ENCODE data around the gene KIF6.

Gene KIF6

GRCh38 chr6:39527792-39528564 is 197.2 kb downstream of the KIF6 start:
- TF ChIP-seq, protein P1, sequence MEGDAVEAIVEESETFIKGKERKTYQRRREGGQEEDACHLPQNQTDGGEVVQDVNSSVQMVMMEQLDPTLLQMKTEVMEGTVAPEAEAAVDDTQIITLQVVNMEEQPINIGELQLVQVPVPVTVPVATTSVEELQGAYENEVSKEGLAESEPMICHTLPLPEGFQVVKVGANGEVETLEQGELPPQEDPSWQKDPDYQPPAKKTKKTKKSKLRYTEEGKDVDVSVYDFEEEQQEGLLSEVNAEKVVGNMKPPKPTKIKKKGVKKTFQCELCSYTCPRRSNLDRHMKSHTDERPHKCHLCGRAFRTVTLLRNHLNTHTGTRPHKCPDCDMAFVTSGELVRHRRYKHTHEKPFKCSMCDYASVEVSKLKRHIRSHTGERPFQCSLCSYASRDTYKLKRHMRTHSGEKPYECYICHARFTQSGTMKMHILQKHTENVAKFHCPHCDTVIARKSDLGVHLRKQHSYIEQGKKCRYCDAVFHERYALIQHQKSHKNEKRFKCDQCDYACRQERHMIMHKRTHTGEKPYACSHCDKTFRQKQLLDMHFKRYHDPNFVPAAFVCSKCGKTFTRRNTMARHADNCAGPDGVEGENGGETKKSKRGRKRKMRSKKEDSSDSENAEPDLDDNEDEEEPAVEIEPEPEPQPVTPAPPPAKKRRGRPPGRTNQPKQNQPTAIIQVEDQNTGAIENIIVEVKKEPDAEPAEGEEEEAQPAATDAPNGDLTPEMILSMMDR (IDR thresholded peaks at IDR 0.05; ENCODE audit: insufficient read depth, low read depth, low read length, missing control alignments): no peak
- H3K4me3 ChIP-seq (ENCODE audit: low read depth, low read length): no peak overlapping the region
- no peak for DNase-seq (ENCODE audit: low read depth)

GRCh38 chr6:39524007-39524406 is 201.2 kb downstream of the KIF6 start:
- no peak for DNase-seq (ENCODE audit: low read depth)
- H3K4me3 ChIP-seq (ENCODE audit: low read depth, low read length): no peak overlapping the region
- TF ChIP-seq, protein P1 (IDR thresholded peaks at IDR 0.05; ENCODE audit: insufficient read depth, low read depth, low read length, missing control alignments): no peak

- H3K4me3 ChIP-seq (ENCODE audit: low read depth, low read length): no peak overlapping the region
- TF ChIP-seq, protein P1 (IDR thresholded peaks at IDR 0.05; ENCODE audit: insufficient read depth, low read depth, low read length, missing control alignments): no peak
- no peak for DNase-seq (ENCODE audit: low read depth)
These were observed 203.2 kb downstream of the KIF6 start for GRCh38 chr6:39521958-39522357.

- DNase-seq (ENCODE audit: low read depth): no peak
- H3K4me3 ChIP-seq (ENCODE audit: low read depth, low read length): no peak overlapping the region
- TF ChIP-seq, protein P1 (IDR thresholded peaks at IDR 0.05; ENCODE audit: insufficient read depth, low read depth, low read length, missing control alignments): no peak
These were observed 204.3 kb downstream of the KIF6 start for GRCh38 chr6:39520916-39521315.

DNA sequence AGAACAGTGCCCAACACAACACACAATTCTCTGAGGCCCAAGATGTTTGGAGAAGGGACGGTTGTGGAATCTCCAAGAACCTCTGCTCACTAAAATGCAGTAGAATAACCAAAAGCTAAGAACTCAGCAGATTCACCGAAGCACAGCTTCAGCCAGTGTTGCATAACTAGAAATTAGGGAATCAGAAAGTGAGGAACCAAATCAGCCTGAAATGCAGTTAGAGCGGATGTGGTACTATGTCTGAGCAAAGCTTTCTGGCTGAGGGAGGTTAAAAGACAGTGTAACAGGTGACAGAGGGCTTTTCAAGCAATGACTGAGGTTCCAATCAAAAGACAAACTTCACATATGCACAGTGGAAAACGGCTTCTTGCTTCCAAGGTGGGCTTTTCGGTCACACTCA is 204.8 kb downstream of the KIF6 start:
- TF ChIP-seq, protein P1 (IDR thresholded peaks at IDR 0.05; ENCODE audit: insufficient read depth, low read depth, low read length, missing control alignments): no peak
- H3K4me3 ChIP-seq (ENCODE audit: low read depth, low read length): no peak overlapping the region
- no peak for DNase-seq (ENCODE audit: low read depth)

- no peak overlapping the region for H3K4me3 ChIP-seq (ENCODE audit: low read depth, low read length)
- TF ChIP-seq, protein P1 (IDR thresholded peaks at IDR 0.05; ENCODE audit: insufficient read depth, low read depth, low read length, missing control alignments): no peak
- DNase-seq (ENCODE audit: low read depth): no peak
These were observed 207.0 kb downstream of the KIF6 start for GRCh38 chr6:39518221-39518620.

DNA sequence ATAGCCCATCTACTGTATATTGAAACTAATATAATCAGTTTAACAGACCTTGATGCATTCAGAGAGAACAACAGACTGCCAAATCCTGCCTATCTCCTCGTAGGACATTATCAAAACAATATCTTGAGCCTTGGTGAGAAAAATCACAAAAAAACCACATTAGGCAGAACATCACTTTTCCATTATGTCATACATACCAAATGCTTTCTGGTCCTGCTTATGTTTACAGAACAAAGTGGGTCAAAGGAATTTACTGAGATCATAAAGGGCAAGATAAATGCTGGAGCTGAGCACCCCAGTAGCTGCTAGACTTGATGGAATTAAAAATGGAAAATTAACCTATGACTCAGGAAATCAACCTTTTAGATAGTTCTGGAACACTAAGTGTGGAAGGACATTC is 207.5 kb downstream of the KIF6 start:
- no peak overlapping the region for H3K4me3 ChIP-seq (ENCODE audit: low read depth, low read length)
- TF ChIP-seq, protein P1 (IDR thresholded peaks at IDR 0.05; ENCODE audit: insufficient read depth, low read depth, low read length, missing control alignments): no peak
- no peak for DNase-seq (ENCODE audit: low read depth)
